GM19372 (cell line): Measurements from ENCODE around the gene SLC6A3.

Source experiments
- ATAC-seq: cut with Tn5 transposase; IDR thresholded peaks from one replicate; pipeline ENCODE4 v1.9.1; 2021; ENCODE audit warnings: mild to moderate bottlenecking, low read depth, moderate library complexity; ENCODE audit not compliant: unreplicated experiment

Gene SLC6A3

GRCh38 chr5:1445313-1445688 lies at the start of gene SLC6A3:
TSS of gene SLC6A3 (minus strand) at chr5:1445440. CDS start at chr5:1443197, 2,243 bp downstream.
- no peak for ATAC-seq

- ATAC-seq, result no peak
Observed at GRCh38 chr5:1493941-1494340, 48.7 kb upstream of the SLC6A3 start.

GRCh38 chr5:1493413-1493812 lies 48.2 kb upstream of the SLC6A3 start:
- no peak for ATAC-seq

GRCh38 chr5:1492757-1493156 lies 47.5 kb upstream of the SLC6A3 start:
- ATAC-seq, result no peak

- ATAC-seq, result no peak
Observed at GRCh38 chr5:1490376-1490775, 45.1 kb upstream of the SLC6A3 start.

- no peak for ATAC-seq
Observed at GRCh38 chr5:1489754-1490153, 44.5 kb upstream of the SLC6A3 start.

GRCh38 chr5:1488882-1489680 lies 43.8 kb upstream of the SLC6A3 start:
- ATAC-seq, result peak; percentile 39

GRCh38 chr5:1487079-1487764 lies 42.0 kb upstream of the SLC6A3 start:
- no peak for ATAC-seq

GRCh38 chr5:1486271-1486670 lies 41.0 kb upstream of the SLC6A3 start:
- no peak for ATAC-seq

GRCh38 chr5:1485579-1486118 lies 40.4 kb upstream of the SLC6A3 start:
- no peak for ATAC-seq

GRCh38 chr5:1484730-1485578 lies 39.7 kb upstream of the SLC6A3 start:
- peak; percentile 58 for ATAC-seq

GRCh38 chr5:1483856-1484729 lies 38.9 kb upstream of the SLC6A3 start:
- no peak for ATAC-seq

- no peak for ATAC-seq
Observed at GRCh38 chr5:1483064-1483463, 37.8 kb upstream of the SLC6A3 start.

- ATAC-seq, result no peak
Observed at GRCh38 chr5:1481959-1482331, 36.7 kb upstream of the SLC6A3 start.

- ATAC-seq, result no peak
Observed at GRCh38 chr5:1481266-1481958, 36.2 kb upstream of the SLC6A3 start.

GRCh38 chr5:1480806-1481205 lies 35.6 kb upstream of the SLC6A3 start:
- ATAC-seq, result no peak

- ATAC-seq, result no peak
Observed at GRCh38 chr5:1480217-1480616, 35.0 kb upstream of the SLC6A3 start.

GRCh38 chr5:1479581-1480188 lies 34.4 kb upstream of the SLC6A3 start:
- ATAC-seq, result no peak

- ATAC-seq, result no peak
Observed at GRCh38 chr5:1479066-1479465, 33.8 kb upstream of the SLC6A3 start.
